Measurements from ENCODE around the gene SHFL. TPM values are rescaled to one million over a fixed set of nuclear protein-coding genes. Genes with fewer than 3 reads are reported as not detected.
A peak's percentile ranks its signal among the peaks of the same experiment; 100 is the strongest.

The SHFL gene
- total and polyA plus RNA-seq, 2 of the 4 experiments (the other 2 are of a cell fraction): 9.0 to 32.1 TPM

- POLR2A ChIA-PET (ENCODE audit: unreplicated experiment): no interaction called here
- ATAC-seq (ENCODE audit: low read depth): no peak
Measured at GRCh38 chr19:10115392-10116084, 29.4 kb downstream of the SHFL start.

More at GRCh38 chr19:10115392-10116084, 29.4 kb downstream of the SHFL start:
- no peak overlapping the region for H2AK5ac ChIP-seq (ENCODE audit: low read depth, low read length)
- no peak overlapping the region for H4K8ac ChIP-seq (ENCODE audit: low read depth in 2 of 2, low read length in 2 of 2)
- no peak overlapping the region for H3K4me2 ChIP-seq (ENCODE audit: low read depth, low read length)
- H3K9me1 ChIP-seq (ENCODE audit: insufficient read depth, low read length): no peaks in the 10 kb centered on the region
- no TSS peak for BruUV-seq (replicated peaks)
- H4K91ac ChIP-seq (ENCODE audit: insufficient read depth, low read depth, low read length): no peak overlapping the region
- no peak overlapping the region for H3K27ac ChIP-seq (ENCODE audit: insufficient read depth, low read length)
- 94% methylated on average over 23 of the region's 45 CpGs; no CpG with 5 or more reads in 1 of the 2 experiments for WGBS, 2 experiments (ENCODE audit: extremely low coverage in 2 of 2, insufficient read length in 1 of 2)
- no peak overlapping the region for H3K56ac ChIP-seq (ENCODE audit: extremely low read depth, insufficient read depth, low read length)
- no peak overlapping the region for H4K5ac ChIP-seq (ENCODE audit: low read depth, low read length)
- H2BK20ac ChIP-seq (ENCODE audit: low read depth, low read length): no peak overlapping the region
- H3K4me1 ChIP-seq (ENCODE audit: control insufficient read depth, insufficient read depth, low read length): peaks cover 6% of the 10 kb centered on the region
- H2AFZ ChIP-seq (replicated peaks; ENCODE audit: low read length, poor library complexity): peak overlapping the region; percentile 32
- TF ChIP-seq FOS (IDR thresholded peaks at IDR 0.05; ENCODE audit: low read depth, low read length) (no peak), RFX5 (IDR thresholded peaks at IDR 0.05; ENCODE audit: low read depth, low read length) (no peak), MAZ (IDR thresholded peaks at IDR 0.05; ENCODE audit: borderline replicate concordance, low read depth, low read length) (no peak), NFE2L2 (IDR thresholded peaks at IDR 0.05; ENCODE audit: low read depth, low read length) (no peak), POLR2A (IDR thresholded peaks at IDR 0.05; ENCODE audit: low read depth, low read length) (no peak), RCOR1 (IDR thresholded peaks at IDR 0.05; ENCODE audit: insufficient replicate concordance, low read length) (no peak)
- peaks cover 20% of the 10 kb centered on the region for H4K20me1 ChIP-seq (ENCODE audit: insufficient read depth, low read length)
- no peak overlapping the region for H3K18ac ChIP-seq (ENCODE audit: low read depth, low read length)
- H3K23ac ChIP-seq (ENCODE audit: low read depth, low read length): no peak overlapping the region
- dilution Hi-C loops (cut with HindIII; ENCODE audit: low sequenced_read_pairs, unreplicated experiment) (no loop called here), in situ Hi-C loops (cut with MboI; ENCODE audit: low sequenced_read_pairs) (no loop called here), intact Hi-C loops (cut with micrococcal nuclease) (no loop called here)
- H2BK120ac ChIP-seq (ENCODE audit: low read depth, low read length): no peak overlapping the region
- H2BK5ac ChIP-seq (ENCODE audit: low read depth, low read length, poor library complexity, severe bottlenecking): no peak overlapping the region
- H3K9me3 ChIP-seq (ENCODE audit: control insufficient read depth, insufficient read depth, low read length): no peaks in the 10 kb centered on the region
- H3K36me3 ChIP-seq (ENCODE audit: control insufficient read depth, insufficient read depth, low read length): peaks cover 51% of the 10 kb centered on the region
- no peak overlapping the region for H2BK15ac ChIP-seq (ENCODE audit: low read depth, low read length)
- no peak overlapping the region for H2AK9ac ChIP-seq (replicated peaks; ENCODE audit: low read depth, low read length, poor library complexity)
- no peak for DNase-seq
- H3K4ac ChIP-seq (ENCODE audit: low read depth, low read length): no peak overlapping the region
- H3K4me3 ChIP-seq (ENCODE audit: insufficient read depth, low read depth, low read length): no peak overlapping the region
- CTCF ChIA-PET: interaction anchor here (0.7 kb wide), 1 partner anchor 17 kb away, joined by 3 read pairs; no protein-coding TSS in a partner anchor
- H3K14ac ChIP-seq (replicated peaks; ENCODE audit: low read depth, low read length): no peak overlapping the region
- peaks cover 11 to 43% of the 10 kb centered on the region in 2 experiments for H3K79me1 ChIP-seq (ENCODE audit: low read depth in 1 of 2, low read length in 2 of 2)
- H3K9ac ChIP-seq (ENCODE audit: low read depth, low read length): no peak overlapping the region
- no peaks in the 10 kb centered on the region for H3K27me3 ChIP-seq (ENCODE audit: control insufficient read depth, insufficient read depth, low read length)

Data from IMR-90 (cell line).